NCI-H82 (cell line): ENCODE measurements around the gene LRP2.
A peak's percentile ranks its signal among the peaks of the same experiment; 100 is the strongest.

Source experiments
- DNase-seq: peaks from one replicate; lab custom pipeline; 2025; lab: John Stamatoyannopoulos, UW

Gene LRP2

DNA sequence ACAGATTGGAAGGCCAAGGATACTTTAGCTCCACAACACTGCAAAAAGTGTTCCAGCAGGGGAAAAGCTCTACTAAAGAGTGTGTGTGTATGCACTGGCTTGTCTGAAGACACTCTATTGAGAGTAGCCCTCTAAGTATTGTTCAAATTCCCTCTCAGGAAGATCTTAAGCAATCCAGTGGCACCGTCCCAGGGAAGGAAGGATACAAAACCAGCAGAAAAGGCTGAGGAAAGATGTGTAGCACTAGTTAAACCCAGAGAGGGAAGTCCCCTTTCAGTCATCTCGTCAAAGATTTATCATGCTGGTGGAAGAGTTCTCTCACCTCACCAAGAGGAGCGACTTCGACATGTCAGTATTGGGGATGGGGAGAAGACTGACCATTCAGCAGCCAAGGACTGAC is 242.5 kb downstream of the LRP2 start:
- DNase-seq, result no peak

DNA sequence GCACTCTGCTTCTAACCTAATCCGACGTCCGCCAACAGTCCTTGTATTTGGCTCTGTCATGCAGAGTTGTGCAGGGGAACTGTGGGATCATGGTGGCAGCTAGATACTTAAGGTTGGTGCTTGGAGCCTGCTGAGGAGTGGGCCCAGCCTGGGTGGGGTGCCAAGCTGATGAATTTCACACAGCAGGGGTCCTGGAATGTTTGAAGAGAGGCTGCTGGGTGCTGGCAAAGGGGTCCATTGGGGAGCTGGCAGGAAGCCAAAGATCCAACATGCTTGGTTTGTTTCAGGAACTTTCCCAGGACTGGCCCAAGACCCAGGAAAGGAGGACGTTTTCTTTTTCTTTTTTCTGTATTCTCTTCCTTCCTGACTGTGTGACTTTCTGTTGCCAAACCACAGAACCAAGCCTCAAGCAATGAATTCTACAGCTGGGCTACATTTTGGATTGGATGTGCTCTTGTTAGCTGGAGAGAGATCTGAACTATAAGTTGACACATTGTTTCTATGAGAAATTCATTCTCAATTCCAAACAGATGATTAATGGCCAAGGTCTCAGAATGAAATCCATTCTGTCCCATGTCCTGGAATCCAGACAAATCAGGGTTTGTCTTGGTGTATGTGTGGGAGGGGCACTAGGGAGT is 243.1 kb downstream of the LRP2 start:
- no peak for DNase-seq

DNA sequence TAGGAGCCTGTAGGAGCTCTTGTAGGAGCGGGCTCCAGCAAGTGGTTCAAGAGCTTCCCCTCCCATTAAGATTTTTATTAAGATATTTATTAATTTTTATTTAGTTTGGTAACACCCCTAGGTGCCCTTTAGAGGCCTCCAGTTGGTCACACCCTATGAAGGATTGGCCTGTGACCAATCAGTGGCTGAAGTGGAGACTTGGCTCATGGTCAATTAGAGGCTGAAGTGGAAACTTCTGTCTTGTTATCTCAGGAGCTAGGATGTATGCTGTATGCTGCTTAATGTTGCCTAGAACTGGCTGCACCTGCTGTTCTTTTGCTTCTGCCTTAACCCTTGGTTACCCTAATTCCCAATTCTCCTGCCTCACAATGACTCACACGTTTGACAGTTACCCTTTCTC is 244.3 kb downstream of the LRP2 start:
- no peak for DNase-seq

DNA sequence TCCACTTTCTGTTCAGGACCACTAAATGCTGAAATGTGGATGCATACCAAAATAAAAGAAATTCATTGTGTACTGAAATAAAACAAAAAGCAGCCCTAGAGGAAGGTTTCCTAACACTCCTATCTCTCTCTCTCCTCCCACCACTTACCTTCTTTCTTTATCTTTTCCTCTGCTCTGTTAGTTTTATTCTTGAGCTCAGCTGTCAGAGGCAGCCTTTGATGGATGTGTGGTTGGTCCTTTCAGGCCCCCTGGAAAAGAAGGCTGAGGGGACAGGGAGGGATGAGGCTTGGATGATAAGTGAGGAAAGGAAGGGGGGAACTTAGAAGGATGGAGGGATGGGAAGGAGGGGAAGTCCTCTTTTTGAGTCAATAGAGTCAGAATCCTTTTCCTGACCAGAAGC is 245.3 kb downstream of the LRP2 start:
- no peak for DNase-seq

DNA sequence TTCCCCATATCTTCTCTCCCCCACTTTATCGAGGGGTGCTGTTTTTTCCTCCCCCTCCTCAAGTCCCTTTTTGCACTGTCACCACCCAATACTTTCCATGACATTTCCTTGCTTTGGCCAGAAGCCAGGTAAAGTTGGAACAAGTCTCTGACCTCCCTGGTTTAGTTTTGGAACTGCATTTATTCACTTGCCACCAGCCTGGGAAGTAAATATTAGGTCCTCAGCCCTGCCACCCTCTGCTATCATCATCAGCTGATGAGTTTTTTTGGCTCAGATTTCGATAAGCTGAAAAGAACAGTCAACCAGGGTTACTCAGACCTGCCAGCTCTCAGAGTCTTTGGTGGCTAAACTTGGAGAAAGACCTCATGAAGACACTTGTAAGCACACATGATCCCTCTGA is 246.0 kb downstream of the LRP2 start:
- no peak for DNase-seq

DNA sequence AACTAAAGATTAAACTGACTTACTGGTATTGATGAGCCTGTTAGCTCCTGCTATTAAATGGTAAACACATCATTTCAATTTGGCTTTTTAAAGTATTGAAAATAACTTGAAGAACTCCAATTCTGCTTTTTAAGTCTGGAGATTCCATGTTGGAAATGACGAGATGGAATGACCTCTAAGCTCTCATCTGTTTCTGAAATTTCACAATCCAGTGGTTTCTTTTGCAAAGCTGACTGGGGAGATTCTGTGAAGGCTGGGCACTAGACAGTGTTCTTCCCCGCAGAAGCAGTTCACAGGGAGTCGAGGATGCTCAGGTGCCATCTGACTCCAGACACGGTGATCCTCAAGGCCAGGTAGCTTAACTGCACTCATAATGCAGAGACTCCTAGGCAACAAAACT is 248.3 kb downstream of the LRP2 start:
- no peak for DNase-seq

DNA sequence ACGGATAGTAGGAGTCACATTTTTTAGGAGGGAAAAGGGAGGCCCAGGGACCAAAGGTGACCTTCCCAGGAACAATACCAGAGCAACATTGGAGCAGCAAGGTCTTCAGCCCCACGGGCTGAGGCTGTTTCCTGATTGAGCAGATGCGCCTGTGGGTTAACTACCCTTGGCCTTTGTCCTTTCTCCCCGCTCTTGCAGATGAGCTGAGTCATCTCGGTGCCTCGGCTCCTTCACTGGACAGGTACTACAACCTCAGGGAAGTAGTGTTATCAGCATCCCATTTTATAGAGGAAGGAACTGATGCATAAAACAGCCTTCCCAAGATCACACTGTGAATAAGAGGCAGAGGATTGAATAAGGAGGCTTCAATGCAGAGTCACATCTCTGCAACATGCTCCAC is 249.5 kb downstream of the LRP2 start:
- DNase-seq, result no peak

DNA sequence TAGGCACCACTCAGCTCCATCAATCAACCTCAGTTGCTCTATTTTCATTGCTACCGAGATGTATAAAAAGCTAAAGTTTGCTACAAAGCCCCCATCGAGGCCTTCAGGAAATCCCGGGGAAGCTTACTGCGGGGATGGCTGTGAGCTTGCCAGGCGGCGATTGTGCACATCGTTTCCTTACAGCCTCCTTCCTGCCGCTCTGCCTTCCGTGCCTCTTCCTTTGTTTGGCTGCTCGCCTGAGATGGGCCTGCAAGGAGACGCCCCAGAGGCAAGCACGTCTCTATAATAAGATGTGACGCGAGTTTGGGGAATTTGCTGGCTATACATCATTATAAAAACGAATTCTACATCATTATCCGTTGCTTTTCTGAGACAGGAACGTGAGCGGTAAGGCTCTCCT is 251.4 kb downstream of the LRP2 start:
- no peak for DNase-seq

DNA sequence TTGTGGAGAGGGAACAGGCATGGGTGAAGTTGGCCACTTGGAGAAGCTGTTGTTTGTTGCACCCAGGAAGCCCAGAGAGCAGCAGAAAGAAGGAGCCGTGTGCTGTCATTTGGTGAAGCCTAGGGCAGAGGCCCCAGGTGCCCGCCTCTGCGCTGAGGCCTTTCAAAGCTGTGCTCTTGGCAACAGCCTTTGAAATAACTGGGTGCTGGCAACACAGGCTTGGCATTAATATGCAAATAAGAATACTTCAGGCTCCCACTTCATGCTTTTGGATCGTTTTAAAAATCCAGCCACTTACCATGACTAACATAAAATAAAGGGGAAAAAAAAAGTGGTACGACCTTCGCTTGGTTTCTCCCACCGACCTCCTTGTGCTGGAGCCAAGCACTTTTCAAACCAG is 251.9 kb downstream of the LRP2 start:
- DNase-seq, result no peak

DNA sequence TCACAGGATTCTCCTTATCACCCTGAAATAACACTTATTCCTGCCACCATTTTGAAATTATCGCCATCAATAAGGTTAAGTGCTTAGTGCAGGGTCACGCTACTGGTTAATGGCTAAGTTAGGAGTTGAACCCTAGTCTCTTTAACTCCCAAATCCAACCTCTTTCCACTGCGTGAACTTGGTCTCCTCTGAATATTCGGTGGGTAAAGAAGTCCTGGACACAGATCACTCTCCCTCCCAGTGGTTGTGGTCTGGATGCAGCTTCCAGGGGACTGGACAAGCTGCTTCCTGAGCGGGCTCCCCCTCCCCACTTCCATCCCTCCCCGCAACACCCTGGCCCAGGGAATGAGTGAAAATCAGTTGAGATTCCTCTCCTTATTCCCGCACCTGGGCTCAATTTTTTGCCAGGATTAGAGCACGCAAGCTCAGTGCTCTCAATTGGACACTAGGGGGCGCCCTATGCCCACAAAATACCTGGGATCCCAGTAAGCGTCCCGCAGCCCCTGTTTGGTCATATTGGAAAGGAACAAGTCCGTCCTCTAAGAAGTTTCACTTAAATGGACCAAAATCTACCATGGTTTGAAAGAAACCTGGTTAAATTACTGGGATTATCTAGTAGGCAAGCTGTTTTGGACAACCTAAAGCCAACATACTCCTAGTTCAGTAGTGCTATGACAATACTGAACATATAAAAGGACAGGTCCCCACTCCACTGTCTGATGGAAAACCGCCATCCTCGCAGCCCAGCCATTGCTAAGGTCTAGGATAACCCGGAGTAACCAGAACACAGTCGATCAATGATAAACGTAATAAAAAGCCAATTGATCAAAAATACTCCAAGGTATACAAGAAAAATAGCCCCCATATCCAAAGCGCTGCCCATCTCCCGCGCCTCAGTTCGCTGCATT is 252.6 kb downstream of the LRP2 start:
- peak; percentile 86 for DNase-seq

DNA sequence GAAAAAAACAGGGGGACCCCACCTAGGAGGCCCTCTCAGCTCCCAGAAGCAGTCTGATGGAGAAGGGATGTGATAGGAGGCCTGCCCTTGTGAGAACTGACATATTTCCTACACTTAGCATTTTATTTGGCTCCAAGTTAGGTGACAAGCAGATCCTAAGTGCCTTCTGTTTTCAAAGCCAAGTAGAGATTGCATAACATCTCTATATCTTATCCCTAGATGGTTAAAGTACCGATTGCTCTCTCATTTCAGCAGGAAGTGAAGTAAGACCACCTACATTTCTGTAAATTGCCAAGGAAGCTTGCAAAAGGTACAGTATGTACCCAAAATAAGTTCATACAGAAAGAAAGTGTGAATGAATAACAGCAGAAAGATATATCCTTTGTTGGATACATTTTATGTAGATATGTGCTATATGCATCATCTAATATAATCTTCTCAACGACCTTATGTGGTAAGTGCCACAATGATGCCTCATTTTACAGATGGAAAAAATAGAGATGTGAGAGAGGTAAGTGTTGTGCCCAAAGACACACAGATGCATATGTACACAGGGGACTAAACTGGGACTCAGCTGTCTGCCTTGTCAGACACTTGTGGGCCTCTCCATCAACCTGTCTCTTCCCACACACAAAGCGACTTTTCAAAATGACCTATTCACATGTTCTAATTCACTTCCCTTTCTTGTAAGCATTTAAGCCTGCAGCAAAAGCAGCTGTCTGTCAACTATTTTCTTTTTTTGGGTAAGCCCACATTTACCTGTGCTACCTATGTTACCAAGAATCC is 254.0 kb downstream of the LRP2 start:
- no peak for DNase-seq

DNA sequence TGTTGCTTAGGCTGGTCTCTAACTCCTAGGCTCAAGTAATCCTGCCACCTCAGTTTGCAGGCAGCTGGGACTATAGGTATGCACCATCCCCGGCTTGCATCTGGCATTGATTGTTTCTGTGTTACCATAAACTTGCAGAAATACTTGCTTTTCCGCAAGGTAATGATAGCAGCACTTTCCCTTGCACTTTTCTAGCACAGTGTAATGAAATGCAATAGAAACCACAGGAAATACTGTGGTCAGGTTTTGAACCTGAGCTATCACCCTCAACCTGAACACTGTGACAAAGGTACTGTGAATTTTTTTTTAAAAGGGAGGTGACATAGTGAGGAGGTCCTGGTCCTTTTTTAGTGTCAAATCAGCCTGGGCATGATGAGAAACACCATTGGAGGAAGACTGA is 254.7 kb downstream of the LRP2 start:
- no peak for DNase-seq

DNA sequence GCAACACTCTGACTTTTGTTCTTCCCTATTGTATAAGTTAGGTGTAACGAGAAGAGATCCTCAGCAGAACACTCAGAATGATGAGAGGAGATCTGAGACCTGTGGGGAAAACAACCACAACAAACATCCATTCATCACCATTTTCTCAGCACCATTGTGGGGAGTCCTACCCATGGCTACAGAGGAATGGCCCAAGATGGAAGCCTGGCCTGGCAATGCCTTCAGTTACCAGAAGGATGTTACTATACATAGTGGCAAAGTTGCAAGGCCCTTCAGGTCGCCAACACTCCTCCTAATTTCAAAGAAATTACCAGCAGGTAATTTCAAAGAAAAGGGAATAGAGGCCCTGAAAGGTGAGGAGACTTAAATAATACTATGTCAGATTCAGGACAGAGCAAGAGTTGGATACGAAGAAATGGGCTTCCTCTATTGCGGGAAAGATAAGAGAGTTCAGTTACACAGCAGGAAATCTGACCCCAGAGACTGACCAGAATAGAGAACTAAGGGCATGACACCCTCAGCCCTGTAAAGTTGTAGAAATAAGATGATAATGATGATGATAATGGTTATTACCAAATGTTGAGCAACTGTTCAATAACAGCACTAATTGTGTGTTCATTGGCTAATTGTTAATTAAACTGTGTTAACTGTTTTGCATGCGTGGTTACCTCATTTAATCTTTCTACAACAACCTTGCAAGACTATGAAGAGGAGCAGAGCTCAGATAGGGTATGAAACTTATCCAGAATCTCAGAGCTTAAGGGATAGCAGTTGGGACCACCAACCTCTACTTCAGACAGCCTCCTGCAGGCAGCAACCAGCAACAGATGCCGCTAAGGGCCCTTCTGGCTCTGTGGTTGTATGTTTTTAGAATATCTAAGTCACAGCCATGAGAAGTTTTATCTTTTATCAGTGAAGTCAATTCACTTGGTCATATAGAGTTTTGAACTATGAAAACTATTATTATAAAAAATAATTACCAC is 255.5 kb downstream of the LRP2 start:
- DNase-seq, result no peak

DNA sequence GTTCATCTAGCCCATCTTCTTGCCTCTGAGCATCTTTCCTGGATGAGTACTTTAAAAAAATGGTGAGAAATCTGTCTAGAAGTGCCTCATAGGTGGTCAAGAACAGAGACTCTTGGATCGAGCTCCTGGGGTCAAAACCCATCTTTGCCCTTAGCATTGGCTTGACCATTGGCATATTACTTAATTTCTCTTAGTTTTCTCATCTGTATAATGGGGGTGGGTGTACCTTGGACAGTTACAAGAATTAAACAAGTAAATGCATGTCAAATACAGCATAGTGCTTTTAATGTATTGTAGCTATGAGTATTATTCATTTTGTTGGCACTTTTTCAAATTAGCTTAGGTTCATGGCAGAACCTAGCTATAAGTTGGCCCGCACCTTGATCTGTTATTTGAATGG is 256.2 kb downstream of the LRP2 start:
- DNase-seq, result no peak

DNA sequence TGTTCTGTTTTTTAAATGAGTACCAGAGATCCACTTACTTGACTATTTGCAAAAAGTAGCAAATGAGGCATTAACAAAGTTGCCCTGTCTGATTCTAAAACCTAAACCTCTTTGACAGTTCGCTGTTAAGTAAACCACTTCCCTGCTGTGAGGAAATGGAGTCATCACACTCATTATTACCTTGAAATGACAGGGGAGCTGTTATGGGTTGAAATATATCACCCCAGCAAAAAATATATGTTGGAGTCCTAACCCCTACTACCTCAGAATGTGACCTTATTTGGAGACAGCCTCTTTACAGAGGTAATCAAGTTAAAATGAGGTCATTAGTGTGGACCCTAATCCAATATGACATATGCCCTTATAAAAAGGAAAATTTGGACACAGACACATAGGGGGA is 256.9 kb downstream of the LRP2 start:
- no peak for DNase-seq

DNA sequence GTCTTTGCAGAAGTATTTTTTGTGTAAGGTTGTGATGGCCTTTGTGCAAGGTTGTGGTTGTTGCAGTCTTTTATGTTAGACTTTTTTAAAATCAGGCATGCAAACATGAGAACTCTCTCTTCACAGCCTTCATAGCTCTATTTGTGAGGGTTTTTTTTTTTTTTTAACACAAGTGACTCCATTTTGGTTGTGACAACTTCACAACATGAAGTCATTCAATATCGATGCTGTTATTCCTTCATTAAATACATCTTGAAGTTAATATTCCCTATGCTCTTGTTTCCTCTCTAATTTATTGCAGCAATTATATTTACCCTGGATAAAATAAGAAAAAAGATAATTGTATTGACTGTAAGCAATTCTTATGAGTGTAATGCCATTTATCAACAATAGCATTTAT is 257.5 kb downstream of the LRP2 start:
- no peak for DNase-seq

DNA sequence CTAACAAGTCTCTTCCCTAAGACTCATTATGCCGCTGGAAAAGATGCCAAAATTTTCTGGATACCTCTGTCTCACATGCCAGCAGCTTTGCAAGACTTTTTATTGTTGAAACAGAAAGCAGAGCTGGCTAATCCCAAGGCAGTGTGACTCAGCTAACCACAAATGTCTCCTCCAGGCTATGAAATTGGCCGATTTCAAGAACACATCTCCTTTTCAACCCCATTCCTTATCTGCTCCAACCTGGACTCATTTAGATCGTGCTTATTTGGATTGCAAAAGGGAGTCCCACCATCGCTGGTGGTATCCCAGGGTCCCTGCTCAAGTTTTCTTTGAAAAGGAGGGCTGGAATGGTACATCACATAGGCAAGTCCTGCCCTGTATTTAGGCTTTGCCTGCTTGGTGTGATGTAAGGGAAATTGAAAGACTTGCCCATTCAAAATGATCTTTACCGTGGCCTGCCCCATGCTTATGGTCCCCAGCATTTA is 266.7 kb downstream of the LRP2 start:
- no peak for DNase-seq

DNA sequence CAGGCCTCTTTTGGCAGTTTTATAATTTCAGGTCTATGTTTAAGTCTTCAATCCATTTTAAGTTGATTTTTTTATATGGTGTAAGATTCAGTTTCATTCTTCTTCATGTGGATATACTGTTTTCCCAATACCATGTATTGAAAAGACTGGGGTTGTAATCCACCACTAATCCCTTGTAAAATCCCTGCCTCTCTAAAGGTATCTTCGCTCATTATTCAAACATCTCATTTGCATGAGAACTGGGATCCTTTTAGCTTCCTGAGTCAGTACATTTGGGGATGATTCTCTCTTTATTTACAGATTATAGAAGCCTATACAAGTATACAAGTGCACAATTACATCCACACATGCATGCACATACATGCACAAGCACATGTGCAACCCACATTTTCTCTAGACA is 267.7 kb downstream of the LRP2 start:
- peak; percentile 19 for DNase-seq

DNA sequence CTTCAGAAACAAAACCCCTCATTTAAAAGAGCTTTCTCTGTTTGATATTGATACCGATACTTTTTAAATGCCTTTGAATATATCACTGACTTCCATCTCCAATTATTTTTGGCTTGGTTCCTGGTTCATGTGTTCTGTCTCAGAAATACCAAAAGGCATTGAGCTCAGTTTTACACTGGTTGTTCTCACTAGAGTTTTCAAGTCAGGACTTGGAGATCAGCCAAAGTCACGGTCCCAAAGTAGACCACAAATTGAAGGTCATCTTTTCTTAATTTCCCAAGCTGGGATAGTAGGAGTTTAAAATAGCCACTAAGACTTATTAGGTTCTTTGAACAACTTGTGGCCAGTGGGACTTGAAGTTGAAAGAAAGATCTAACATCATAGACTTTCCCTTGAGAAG is 268.8 kb downstream of the LRP2 start:
- DNase-seq, result no peak

DNA sequence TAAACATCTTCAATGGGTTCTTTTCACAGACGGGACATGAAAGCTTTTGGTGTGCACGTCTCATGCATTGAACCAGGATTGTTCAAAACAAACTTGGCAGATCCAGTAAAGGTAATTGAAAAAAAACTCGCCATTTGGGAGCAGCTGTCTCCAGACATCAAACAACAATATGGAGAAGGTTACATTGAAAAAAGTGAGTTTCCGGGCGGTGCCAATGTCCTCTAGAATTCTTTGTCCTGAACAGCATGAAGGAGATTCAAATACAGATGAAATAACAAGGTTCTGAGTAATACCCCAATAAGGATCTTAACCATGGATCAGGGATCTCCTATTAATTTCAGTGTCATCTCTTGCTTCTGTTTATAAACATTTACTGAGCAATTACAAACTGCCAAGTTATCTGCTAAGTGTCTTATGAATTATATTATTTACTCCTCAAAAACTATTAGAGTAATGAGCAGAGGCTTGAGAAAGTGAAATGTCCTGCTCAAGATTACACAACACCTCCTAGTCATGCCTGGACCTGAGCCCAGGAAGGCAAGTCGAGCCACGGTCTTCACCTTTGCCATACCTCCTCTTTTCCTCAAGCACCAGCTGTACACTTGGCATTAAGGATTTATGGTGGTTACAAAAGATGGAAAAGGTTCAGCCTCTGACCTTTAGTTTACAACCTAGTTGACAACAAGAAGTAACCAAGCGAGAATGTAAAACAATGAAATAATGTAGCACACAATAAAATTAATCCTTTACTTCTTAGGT is 270.4 kb downstream of the LRP2 start:
- no peak for DNase-seq

DNA sequence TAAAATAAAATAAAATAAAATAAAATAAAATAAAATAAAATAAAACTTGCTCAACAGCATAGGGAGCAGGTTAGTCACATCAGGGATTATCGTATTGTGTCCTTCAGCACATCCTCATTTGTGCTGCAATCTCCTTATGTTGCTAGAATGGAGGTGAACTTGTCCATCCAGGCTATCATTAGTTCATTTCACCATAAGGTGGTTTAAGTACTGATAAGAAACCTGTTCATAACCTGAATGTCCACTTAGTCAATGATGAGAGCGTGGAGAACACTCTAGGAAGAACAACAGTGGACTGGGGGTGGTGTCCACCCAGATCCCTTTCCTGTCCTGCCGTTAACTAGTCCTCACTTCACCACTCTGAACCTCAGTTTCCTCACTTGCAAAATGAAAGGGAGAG is 271.1 kb downstream of the LRP2 start:
- no peak for DNase-seq
